IMR-90 (cell line): Measurements from ENCODE around the gene ZNF426.
"Not testable (repeated sequence)": the region's sequence is repeated elsewhere in the genome, so short reads cannot be mapped to it uniquely, and the experiment has no call there.

ENCODE experiments used
- BHLHE40 ChIP-seq: fragments of 150-350 bp; IDR thresholded peaks from 2 replicates; pipeline ENCODE4 v1.6.1; 2016; ENCODE audit warnings: mild to moderate bottlenecking, low read depth, low read length
- CEBPB ChIP-seq: IDR thresholded peaks from 2 replicates; pipeline ENCODE4 v1.6.1; 2012; ENCODE audit warnings: low read depth, low read length, improper control_type of control experiment
- CHD1 ChIP-seq: IDR thresholded peaks from 2 replicates; pipeline ENCODE4 v1.6.1; 2012; ENCODE audit warnings: low read depth, low read length, improper control_type of control experiment
- MAFK ChIP-seq: IDR thresholded peaks from 2 replicates; pipeline ENCODE4 v1.6.1; 2012; ENCODE audit warnings: low read depth, low read length, improper control_type of control experiment
- MXI1 ChIP-seq: IDR thresholded peaks from 2 replicates; pipeline ENCODE4 v1.6.1; 2012; ENCODE audit warnings: low read depth, mild to moderate bottlenecking, low read length, moderate library complexity, borderline replicate concordance
- NFE2L2 ChIP-seq: fragments of 150-350 bp; IDR thresholded peaks from 2 replicates; pipeline ENCODE4 v1.6.1; 2016; ENCODE audit warnings: low read depth, mild to moderate bottlenecking, low read length
- POLR2A ChIP-seq: IDR thresholded peaks from 2 replicates; pipeline ENCODE4 v1.6.1; 2012; ENCODE audit warnings: mild to moderate bottlenecking, low read depth, low read length
- RAD21 ChIP-seq: IDR thresholded peaks from 2 replicates; pipeline ENCODE4 v1.6.1; 2012; ENCODE audit warnings: low read length, improper control_type of control experiment
- RCOR1 ChIP-seq: IDR thresholded peaks from 2 replicates; pipeline ENCODE4 v1.6.1; 2012; ENCODE audit warnings: mild to moderate bottlenecking, low read length, improper control_type of control experiment; ENCODE audit not compliant: insufficient replicate concordance
- RFX5 ChIP-seq: IDR thresholded peaks from 2 replicates; pipeline ENCODE4 v1.8.0; 2012; ENCODE audit warnings: low read depth, mild to moderate bottlenecking, low read length, moderate library complexity
- SMC3 ChIP-seq: fragments of 150-350 bp; IDR thresholded peaks from 2 replicates; pipeline ENCODE4 v1.6.1; 2016; ENCODE audit warnings: low read depth, mild to moderate bottlenecking, antibody characterized with exemption, low read length, moderate library complexity
- TF ChIP-seq, protein P1 (sequence below): conservative IDR thresholded peaks from 2 replicates; pipeline ENCODE4 v1.5.1; 2012; ENCODE audit warnings: mild to moderate bottlenecking, low read depth, low read length, improper control_type of control experiment
- TF ChIP-seq, protein P2 (sequence below): fragments of 150-350 bp; IDR thresholded peaks from 2 replicates; pipeline ENCODE4 v1.6.1; 2017; ENCODE audit warnings: mild to moderate bottlenecking, antibody characterized with exemption, low read length, low read depth

DNA sequence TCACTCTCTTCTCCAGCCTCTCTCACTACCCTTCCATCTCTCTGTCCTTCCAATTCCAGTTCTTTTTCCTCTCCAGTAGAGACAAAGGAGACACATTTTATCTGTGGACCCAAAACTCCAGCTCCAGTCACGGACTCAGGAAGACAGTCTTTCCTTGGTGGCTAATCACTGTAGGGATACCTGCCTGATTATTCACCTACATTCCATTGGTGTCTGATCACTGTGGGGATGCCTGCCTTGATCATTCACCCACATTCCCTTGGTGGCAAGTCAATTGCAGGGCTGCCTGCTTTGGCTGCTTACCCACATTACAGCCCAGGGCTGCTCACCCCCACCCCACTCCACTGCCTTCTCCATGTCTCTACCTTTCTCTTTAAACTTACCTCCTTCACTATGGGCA is 1.5 kb upstream of the ZNF426 start:
- not testable (repeated sequence) for TF ChIP-seq CHD1, POLR2A, CEBPB, NFE2L2, MXI1, RAD21, BHLHE40, MAFK, SMC3, RCOR1, RFX5
- TF ChIP-seq, protein P1, sequence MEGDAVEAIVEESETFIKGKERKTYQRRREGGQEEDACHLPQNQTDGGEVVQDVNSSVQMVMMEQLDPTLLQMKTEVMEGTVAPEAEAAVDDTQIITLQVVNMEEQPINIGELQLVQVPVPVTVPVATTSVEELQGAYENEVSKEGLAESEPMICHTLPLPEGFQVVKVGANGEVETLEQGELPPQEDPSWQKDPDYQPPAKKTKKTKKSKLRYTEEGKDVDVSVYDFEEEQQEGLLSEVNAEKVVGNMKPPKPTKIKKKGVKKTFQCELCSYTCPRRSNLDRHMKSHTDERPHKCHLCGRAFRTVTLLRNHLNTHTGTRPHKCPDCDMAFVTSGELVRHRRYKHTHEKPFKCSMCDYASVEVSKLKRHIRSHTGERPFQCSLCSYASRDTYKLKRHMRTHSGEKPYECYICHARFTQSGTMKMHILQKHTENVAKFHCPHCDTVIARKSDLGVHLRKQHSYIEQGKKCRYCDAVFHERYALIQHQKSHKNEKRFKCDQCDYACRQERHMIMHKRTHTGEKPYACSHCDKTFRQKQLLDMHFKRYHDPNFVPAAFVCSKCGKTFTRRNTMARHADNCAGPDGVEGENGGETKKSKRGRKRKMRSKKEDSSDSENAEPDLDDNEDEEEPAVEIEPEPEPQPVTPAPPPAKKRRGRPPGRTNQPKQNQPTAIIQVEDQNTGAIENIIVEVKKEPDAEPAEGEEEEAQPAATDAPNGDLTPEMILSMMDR = not testable (repeated sequence)
- TF ChIP-seq, protein P2, sequence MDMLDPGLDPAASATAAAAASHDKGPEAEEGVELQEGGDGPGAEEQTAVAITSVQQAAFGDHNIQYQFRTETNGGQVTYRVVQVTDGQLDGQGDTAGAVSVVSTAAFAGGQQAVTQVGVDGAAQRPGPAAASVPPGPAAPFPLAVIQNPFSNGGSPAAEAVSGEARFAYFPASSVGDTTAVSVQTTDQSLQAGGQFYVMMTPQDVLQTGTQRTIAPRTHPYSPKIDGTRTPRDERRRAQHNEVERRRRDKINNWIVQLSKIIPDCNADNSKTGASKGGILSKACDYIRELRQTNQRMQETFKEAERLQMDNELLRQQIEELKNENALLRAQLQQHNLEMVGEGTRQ = not testable (repeated sequence)
